Mesothelial cell of epicardium (in vitro differentiated cells): ENCODE data around the gene ATXN7L2. TPM values are rescaled to one million over a fixed set of nuclear protein-coding genes. Genes with fewer than 3 reads are reported as not detected.

Experiments used
- DNase-seq, 2 experiments: peaks; one replicate each; pipeline ENCODE4 v3.0.0; 2021; ENCODE audit warnings: low spot score in 2 of 2; ENCODE audit not compliant: unreplicated experiment in 2 of 2
- H3K27ac Mint-ChIP-seq: 2 replicates; pipeline ENCODE4 v1.8.0; 2021; ENCODE audit warnings: mixed read lengths
- H3K27me3 Mint-ChIP-seq: 2 replicates; pipeline ENCODE4 v1.8.0; 2021; ENCODE audit warnings: low read depth, mixed read lengths
- H3K36me3 Mint-ChIP-seq: 2 replicates; pipeline ENCODE4 v1.8.0; 2021; ENCODE audit warnings: mixed read lengths
- H3K4me1 Mint-ChIP-seq: 2 replicates; pipeline ENCODE4 v1.8.0; 2021; ENCODE audit warnings: mixed read lengths
- H3K4me3 Mint-ChIP-seq: 2 replicates; pipeline ENCODE4 v1.8.0; 2021; ENCODE audit warnings: mild to moderate bottlenecking, moderate library complexity, mixed read lengths
- H3K9me3 Mint-ChIP-seq: 2 replicates; pipeline ENCODE4 v1.8.0; 2021; ENCODE audit warnings: mixed read lengths
- total RNA-seq: library from RNA; stranded (reverse); gene quantifications from 3 replicates; pipeline ENCODE4 v1.2.1, GENCODE V29; 2021
- TF ChIP-seq, protein P1 (sequence below): fragments of 200-600 bp; sonication (generic); IDR thresholded peaks from one replicate; pipeline ENCODE4 v1.5.0; 2021; ENCODE audit warnings: antibody characterized with exemption; ENCODE audit not compliant: unreplicated experiment

Gene ATXN7L2
- total RNA-seq, 1 donor from 2014 or later: 13.8 TPM

DNA sequence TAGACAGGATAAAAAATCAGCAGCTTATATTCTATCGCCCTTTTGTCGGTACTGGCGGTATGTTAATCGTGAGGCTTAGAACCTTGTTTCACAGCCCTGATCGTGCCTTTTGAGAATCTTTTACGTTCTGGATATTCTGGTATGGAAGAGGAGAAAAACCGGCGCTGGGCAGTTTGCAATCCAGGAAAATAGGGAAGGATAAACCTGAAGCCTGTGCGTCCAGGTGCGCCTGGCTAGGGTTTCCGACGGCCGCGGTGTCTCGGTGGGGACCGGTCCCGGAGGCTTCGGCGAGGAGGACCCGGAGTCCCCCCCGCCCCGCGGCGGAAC is 17.6 kb upstream of the ATXN7L2 start:
- Mint-ChIP-seq H3K4me1 (peaks cover 2% of the 10 kb centered on the region), H3K27me3 (peaks cover 99% of the 10 kb centered on the region), H3K36me3 (no peaks in the 10 kb centered on the region), H3K9me3 (no peaks in the 10 kb centered on the region), H3K27ac (no peak overlapping the region), H3K4me3 (peak overlapping the region; percentile 62)
- DNase-seq: no peak
- TF ChIP-seq, protein P1, sequence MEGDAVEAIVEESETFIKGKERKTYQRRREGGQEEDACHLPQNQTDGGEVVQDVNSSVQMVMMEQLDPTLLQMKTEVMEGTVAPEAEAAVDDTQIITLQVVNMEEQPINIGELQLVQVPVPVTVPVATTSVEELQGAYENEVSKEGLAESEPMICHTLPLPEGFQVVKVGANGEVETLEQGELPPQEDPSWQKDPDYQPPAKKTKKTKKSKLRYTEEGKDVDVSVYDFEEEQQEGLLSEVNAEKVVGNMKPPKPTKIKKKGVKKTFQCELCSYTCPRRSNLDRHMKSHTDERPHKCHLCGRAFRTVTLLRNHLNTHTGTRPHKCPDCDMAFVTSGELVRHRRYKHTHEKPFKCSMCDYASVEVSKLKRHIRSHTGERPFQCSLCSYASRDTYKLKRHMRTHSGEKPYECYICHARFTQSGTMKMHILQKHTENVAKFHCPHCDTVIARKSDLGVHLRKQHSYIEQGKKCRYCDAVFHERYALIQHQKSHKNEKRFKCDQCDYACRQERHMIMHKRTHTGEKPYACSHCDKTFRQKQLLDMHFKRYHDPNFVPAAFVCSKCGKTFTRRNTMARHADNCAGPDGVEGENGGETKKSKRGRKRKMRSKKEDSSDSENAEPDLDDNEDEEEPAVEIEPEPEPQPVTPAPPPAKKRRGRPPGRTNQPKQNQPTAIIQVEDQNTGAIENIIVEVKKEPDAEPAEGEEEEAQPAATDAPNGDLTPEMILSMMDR: no peak

DNA sequence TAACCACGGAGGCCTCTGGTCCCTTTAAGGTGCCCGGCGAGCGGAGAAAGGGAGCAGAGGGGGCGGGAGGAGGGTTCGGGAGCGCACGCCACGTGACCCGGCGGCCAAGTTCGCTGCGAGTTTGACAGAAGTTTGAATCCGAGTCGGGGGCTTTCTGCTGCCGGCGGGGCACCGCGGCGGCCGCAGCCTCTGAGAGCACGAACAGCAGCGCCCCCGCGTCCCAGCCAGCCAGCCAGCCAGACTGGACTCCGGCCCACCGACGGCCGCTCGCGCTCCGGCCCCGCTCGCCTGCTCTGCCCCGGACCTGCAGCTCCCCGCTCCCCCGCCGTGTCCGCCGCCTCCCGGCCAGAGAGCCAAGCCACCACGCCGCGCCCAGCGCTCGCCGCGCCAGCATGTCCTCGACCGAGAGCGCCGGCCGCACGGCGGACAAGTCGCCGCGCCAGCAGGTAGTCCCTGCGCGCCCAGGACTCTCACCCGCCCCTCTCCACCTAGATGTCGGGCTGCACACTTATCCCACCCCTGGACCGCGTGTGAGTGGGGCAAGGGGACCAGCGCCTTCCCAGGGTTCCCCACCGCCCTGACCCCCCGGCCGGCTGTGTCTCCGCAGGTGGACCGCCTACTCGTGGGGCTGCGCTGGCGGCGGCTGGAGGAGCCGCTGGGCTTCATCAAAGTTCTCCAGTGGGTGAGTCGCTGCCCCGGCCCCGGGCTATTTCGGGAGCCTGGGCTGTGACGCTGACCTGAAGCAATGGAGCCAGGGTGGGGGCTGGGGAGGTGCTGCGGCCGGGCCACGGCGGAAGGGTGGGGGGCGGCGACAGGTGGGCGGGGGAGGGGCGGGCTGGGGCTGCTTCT is 17.0 kb upstream of the ATXN7L2 start, which contains the start of gene SYPL2:
SYPL2 (plus strand) TSS at position 95 of the 849 bp plus-strand sequence; CDS start at position 393, 298 bp downstream.
- H3K27me3 Mint-ChIP-seq: peaks cover 99% of the 10 kb centered on the region
- peak within 1 kb of the TSS; percentile 62 for H3K4me3 Mint-ChIP-seq
- no peak within 1 kb of the TSS for H3K27ac Mint-ChIP-seq
- no peaks in the 10 kb centered on the region for H3K9me3 Mint-ChIP-seq
- H3K4me1 Mint-ChIP-seq: peaks cover 2% of the 10 kb centered on the region
- DNase-seq: no peak
- no peaks in the 10 kb centered on the region for H3K36me3 Mint-ChIP-seq
- TF ChIP-seq, protein P1: no peak

DNA sequence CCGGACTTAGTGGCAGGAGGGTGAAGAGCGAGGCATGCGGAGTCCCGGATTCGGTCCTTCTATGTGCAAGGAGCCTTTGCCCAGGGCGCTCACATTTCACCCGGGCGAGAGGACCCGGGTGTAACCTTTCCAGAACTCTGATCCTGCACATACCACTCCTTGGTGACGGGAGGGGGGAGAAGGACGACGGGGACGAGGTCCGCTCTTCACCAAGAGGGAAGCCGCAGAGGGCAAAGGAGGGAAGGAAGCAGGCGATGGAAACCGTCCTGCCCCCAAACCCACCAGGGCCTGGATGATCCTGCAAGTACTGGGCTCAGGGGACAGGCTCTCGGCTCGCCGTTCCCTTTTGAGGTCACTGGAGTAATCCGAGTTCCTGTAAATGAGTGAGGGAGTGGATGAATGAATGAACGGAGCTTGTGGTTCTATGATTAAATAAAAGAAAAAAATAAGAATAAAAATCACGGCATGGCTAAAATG is 16.4 kb upstream of the ATXN7L2 start:
- Mint-ChIP-seq H3K4me3 (peak overlapping the region; percentile 47), H3K4me1 (peaks cover 2% of the 10 kb centered on the region), H3K36me3 (no peaks in the 10 kb centered on the region), H3K9me3 (no peaks in the 10 kb centered on the region), H3K27me3 (peaks cover 98% of the 10 kb centered on the region), H3K27ac (no peak overlapping the region)
- no peak for DNase-seq
- TF ChIP-seq, protein P1: no peak

DNA sequence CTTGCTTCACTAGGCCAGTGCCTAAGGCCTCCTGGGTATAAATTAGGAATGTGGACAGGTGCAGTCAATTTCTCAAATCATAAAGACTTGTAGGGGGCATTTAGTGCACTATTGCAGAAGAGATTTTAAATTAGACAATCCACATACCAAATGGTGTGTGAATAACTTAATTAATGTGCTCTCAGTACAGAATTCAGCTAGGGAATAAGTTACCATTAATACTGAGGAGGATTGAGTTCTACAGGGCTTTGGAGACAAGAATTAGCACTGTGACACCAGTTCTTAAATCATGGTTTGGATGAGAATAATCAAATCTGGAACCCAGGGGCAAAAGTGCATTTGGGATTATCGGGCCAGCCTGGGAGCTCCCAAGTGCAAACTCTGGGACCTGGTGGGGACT is 15.6 kb upstream of the ATXN7L2 start:
- H3K4me3 Mint-ChIP-seq: no peak overlapping the region
- no peak overlapping the region for H3K27ac Mint-ChIP-seq
- no peaks in the 10 kb centered on the region for H3K36me3 Mint-ChIP-seq
- no peak for DNase-seq
- TF ChIP-seq, protein P1: no peak
- H3K9me3 Mint-ChIP-seq: no peaks in the 10 kb centered on the region
- peaks cover 2% of the 10 kb centered on the region for H3K4me1 Mint-ChIP-seq
- peaks cover 98% of the 10 kb centered on the region for H3K27me3 Mint-ChIP-seq

DNA sequence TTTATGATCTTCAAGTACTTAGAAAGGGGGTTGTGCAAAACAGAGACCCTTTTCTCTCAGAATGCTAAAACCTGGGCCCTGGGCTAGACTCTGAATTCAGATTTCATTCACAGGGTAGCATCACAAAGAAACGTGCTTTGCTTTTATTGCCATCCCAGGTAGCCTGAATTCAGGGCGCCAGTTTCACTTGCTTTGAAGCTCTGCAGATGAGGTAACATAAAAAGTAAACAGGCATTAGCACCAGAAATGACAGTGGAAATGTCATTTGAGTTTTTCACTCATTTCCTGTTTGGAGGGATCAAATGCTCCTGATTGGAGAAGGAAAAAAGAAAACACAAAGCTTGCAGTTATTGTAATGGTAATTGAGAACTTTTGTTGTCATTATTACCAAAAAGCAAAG is 14.8 kb upstream of the ATXN7L2 start:
- no peak for DNase-seq
- H3K27ac Mint-ChIP-seq: no peak overlapping the region
- TF ChIP-seq, protein P1: no peak
- no peaks in the 10 kb centered on the region for H3K36me3 Mint-ChIP-seq
- H3K4me1 Mint-ChIP-seq: peaks cover 2% of the 10 kb centered on the region
- no peaks in the 10 kb centered on the region for H3K9me3 Mint-ChIP-seq
- peaks cover 98% of the 10 kb centered on the region for H3K27me3 Mint-ChIP-seq
- no peak overlapping the region for H3K4me3 Mint-ChIP-seq
